GM12801 (cell line): ENCODE results near the gene LPCAT4.

Experiments
- CTCF ChIP-seq: IDR thresholded peaks from one replicate; pipeline ENCODE4 v1.5.1; 2011; ENCODE audit warnings: control low read depth; ENCODE audit not compliant: insufficient read length; ENCODE audit errors: extremely low read depth

The LPCAT4 gene

GRCh38 chr15:34318277-34319079 lies 48.5 kb downstream of the LPCAT4 start:
- TF ChIP-seq CTCF, result no peak

GRCh38 chr15:34314491-34315490 lies 52.2 kb downstream of the LPCAT4 start:
- TF ChIP-seq CTCF, result no peak

- no peak for TF ChIP-seq CTCF
These were observed 55.4 kb downstream of the LPCAT4 start for GRCh38 chr15:34311563-34311962.
